Omental fat pad (tissue), 4 donors: ENCODE measurements around the gene HEXIM2. TPM values are rescaled to one million over a fixed set of nuclear protein-coding genes. Genes with fewer than 3 reads are reported as not detected.

Experiments used
- ATAC-seq: fragments of 150-250 bp; one replicate; pipeline ENCODE4 v1.9.1; 2016; ENCODE audit warnings: mild to moderate bottlenecking, moderate library complexity; ENCODE audit not compliant: low FRiP score
- DNase-seq: peaks from one replicate; pipeline ENCODE4 v3.0.0-alpha.2; 2019; ENCODE audit warnings: low spot score
- small RNA-seq: library from RNA; depleted of rRNA; stranded (forward); fragments of <200 nt; gene quantifications from one replicate; pipeline ENCODE3, GENCODE V24; 2016
- total RNA-seq, 4 donors: library from RNA; depleted of rRNA; stranded (reverse); fragments of >200 nt; gene quantifications; one replicate each; pipeline ENCODE4 v1.1.0, GENCODE V29; 2016
- TF ChIP-seq, protein P1 (sequence below), 3 donors: fragments of 450-650 bp; IDR thresholded peaks; one replicate each; pipeline ENCODE4 v1.5.1; 2016 to 2017; ENCODE audit warnings: antibody characterized with exemption in 3 of 3, mild to moderate bottlenecking in 3 of 3, moderate library complexity in 2 of 3

Gene HEXIM2
- total RNA-seq, 4 donors from 2014 or later, result 1.4 to 9.3 (median 3.9) TPM

DNA sequence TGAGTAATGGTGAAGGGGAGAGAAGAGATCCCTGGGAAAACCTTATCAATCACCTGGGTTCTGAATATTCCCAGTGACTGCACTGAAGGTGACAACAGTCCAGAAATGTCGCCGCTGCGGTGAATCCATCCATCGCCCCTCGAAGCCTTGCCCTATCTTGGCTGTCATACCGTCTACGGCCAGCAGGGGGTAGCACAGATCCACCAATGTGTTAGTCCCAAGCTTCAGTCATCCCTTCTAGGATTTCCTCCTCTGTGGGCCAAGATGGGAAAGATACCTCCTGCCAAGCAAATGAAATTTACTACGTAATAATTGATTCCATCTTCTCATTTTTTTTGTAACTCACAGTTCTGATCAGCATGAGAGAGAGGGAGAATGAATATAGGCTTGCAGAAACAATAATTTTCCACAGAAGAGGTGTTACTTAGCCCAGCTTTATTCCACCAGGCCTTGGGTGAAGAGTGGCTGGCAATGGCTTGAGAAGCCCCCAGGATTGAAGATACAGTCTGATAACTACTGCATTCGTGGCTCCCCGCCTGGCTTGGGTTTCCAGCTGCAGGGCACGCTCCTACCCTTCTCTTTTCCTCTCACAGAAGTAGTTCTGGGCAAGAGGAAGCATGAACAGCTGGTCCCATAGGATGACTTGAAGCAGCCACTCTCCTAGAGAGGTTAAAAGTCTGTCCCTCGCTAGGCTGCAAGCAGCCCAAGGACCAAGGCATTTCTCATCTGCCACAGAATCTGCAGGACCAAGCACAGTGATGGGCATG, 57.4 kb downstream of the HEXIM2 start:
- peak; percentile 80 for ATAC-seq

More for the DNA sequence above, 57.4 kb downstream of the HEXIM2 start:
- peak; percentile 100 for DNase-seq
- TF ChIP-seq, protein P1, sequence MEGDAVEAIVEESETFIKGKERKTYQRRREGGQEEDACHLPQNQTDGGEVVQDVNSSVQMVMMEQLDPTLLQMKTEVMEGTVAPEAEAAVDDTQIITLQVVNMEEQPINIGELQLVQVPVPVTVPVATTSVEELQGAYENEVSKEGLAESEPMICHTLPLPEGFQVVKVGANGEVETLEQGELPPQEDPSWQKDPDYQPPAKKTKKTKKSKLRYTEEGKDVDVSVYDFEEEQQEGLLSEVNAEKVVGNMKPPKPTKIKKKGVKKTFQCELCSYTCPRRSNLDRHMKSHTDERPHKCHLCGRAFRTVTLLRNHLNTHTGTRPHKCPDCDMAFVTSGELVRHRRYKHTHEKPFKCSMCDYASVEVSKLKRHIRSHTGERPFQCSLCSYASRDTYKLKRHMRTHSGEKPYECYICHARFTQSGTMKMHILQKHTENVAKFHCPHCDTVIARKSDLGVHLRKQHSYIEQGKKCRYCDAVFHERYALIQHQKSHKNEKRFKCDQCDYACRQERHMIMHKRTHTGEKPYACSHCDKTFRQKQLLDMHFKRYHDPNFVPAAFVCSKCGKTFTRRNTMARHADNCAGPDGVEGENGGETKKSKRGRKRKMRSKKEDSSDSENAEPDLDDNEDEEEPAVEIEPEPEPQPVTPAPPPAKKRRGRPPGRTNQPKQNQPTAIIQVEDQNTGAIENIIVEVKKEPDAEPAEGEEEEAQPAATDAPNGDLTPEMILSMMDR (IDR thresholded peaks at IDR 0.05), result peak in 2 of 3 donors; percentile 93 to 98

Small RNAs within 50 kb of the gene (small RNA-seq; reads per million reads assigned to genes)
- gene MIR6784, result 0.52 reads per million

Other genes with a start within 250 kb of the HEXIM2 start
- 1 to 10 TPM; 1.4 to 4.1 (median 2.9) TPM for gene GFAP, start 246.4 kb upstream of the HEXIM2 start, total RNA-seq
- gene KIF18B, start 214.1 kb upstream of the HEXIM2 start, total RNA-seq, result under 1 TPM in 1 of 4 donors, not detected in 3; 0.72 TPM
- gene C1QL1, start 193.6 kb upstream of the HEXIM2 start, total RNA-seq, result 10 to 100 TPM in 2 of 4 donors, 1 to 10 TPM in 1, not detected in 1; 9.2 to 24.2 (median 10.4) TPM
- gene DCAKD, start 110.2 kb upstream of the HEXIM2 start, total RNA-seq, result 10 to 100 TPM; 22.7 to 36.4 (median 25.2) TPM
- 100 to 1,000 TPM in 1 of 4 donors, 10 to 100 TPM in 3; 57.3 to 101 (median 78.1) TPM for gene NMT1, start 100.6 kb upstream of the HEXIM2 start, total RNA-seq
- 10 to 100 TPM; 35.4 to 68.4 (median 44.2) TPM for gene PLCD3, start 29.4 kb upstream of the HEXIM2 start, total RNA-seq
- 10 to 100 TPM in 2 of 4 donors, 1 to 10 TPM in 2; 6.4 to 23.2 (median 8.5) TPM for gene ACBD4, start 26.2 kb upstream of the HEXIM2 start, total RNA-seq
- gene HEXIM1, start 13.4 kb upstream of the HEXIM2 start, total RNA-seq, result 10 to 100 TPM; 21.9 to 31.0 (median 24.3) TPM
- 10 to 100 TPM; 19.7 to 56.4 (median 38.8) TPM for gene FMNL1, start 60.0 kb downstream of the HEXIM2 start, total RNA-seq
- gene SPATA32, start 100.2 kb downstream of the HEXIM2 start, total RNA-seq, result under 1 TPM in 1 of 4 donors, not detected in 3; 0.65 TPM
- gene MAP3K14, start 155.1 kb downstream of the HEXIM2 start, total RNA-seq, result 10 to 100 TPM in 2 of 4 donors, 1 to 10 TPM in 2; 5.4 to 15.9 (median 12.6) TPM